HG02610 (cell line): ENCODE results near the gene RAB26.

Experiments used
- ATAC-seq: cut with Tn5 transposase; IDR thresholded peaks from one replicate; pipeline ENCODE4 v1.9.1; 2021; ENCODE audit warnings: mild to moderate bottlenecking, moderate library complexity; ENCODE audit not compliant: unreplicated experiment

RAB26 gene

GRCh38 chr16:2142942-2143877 is 5.2 kb upstream of the RAB26 start:
- no peak for ATAC-seq

GRCh38 chr16:2143878-2144485 is 4.4 kb upstream of the RAB26 start:
- no peak for ATAC-seq

- no peak for ATAC-seq
Measured at GRCh38 chr16:2145843-2146242, 2.6 kb upstream of the RAB26 start.

DNA sequence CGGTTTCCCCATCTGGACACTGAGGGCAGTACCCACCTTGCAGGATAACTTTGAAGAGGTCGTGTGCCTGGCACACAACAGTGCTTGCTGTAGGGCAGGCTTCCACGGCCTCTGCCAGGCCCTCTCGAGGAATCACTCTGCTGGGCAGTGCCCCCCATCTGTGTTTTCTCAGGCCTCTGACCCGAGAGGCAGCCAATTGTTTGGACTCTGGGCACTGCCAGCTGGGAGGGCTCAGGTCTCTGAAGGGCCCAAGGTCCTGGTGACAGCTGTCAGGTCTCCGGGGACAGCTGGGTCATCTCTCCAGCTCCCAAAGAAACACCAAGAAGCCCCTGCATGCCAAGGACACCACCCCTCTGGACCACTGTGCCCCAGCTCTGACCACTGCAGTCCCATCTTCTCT is 1.0 kb upstream of the RAB26 start:
- ATAC-seq, result no peak

- no peak for ATAC-seq
Measured at GRCh38 chr16:2148714-2149629, 547 bp downstream of the RAB26 start.

- ATAC-seq, result no peak
Measured at GRCh38 chr16:2149630-2150417, 1.4 kb downstream of the RAB26 start.

- ATAC-seq, result no peak
Measured at GRCh38 chr16:2150418-2151187, 2.2 kb downstream of the RAB26 start.

GRCh38 chr16:2151188-2152091 is 3.0 kb downstream of the RAB26 start:
- no peak for ATAC-seq

GRCh38 chr16:2152695-2153506 is 4.5 kb downstream of the RAB26 start:
- ATAC-seq, result no peak

- no peak for ATAC-seq
Measured at GRCh38 chr16:2154533-2155090, 6.2 kb downstream of the RAB26 start.

DNA sequence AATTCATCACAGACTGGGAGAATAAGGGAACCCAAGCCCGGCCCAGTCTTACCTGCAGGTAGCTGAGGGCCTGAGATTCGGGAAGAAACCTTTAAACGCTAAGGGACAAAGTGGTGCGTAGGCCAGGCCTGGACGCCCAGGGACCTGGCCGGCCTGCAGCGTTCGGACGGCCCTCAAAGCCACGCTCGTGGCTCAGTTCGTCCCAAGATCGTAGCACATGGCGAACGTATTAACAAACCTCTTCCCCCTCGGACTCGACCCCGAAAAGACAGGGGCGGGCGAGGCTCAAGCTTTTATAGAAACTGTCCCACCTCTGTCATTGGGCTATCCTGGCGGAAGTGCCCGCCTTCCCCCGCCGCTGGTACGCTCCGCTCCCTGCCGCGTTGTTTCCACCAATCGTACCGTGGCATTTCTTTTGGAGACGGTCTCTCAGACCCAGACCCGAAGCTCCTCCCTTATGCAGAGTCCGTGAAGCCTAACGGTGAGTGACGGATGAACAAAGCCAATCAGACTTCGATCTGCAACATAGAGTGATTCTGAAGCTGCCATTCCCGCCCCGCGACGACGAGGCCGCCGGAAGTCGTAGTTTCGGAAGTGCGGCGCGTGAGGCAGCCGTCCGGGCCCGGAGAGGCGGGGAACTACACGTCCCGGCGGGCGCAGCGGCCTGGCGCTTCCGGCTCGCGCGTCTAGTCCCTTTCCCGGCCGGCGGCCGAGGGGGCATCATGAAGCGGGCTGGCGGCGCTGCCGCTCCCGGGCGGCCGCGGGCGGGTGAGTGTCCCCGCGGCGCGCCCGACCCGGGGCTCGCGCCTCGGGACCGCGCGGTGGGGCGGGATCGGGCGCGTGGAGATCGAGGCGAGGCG is 6.9 kb downstream of the RAB26 start, which contains the start of gene TRAF7:
TRAF7 (plus strand) TSS at position 692 of the 860 bp plus-strand sequence. CDS start 8,139 bp downstream, outside the sequence.
- ATAC-seq, result peak; percentile 91

- no peak for ATAC-seq
Measured at GRCh38 chr16:2155977-2156848, 7.8 kb downstream of the RAB26 start.

- ATAC-seq, result no peak
Measured at GRCh38 chr16:2156849-2157224, 8.4 kb downstream of the RAB26 start.

GRCh38 chr16:2157480-2158261 is 9.2 kb downstream of the RAB26 start:
- ATAC-seq, result no peak

- ATAC-seq, result no peak
Measured at GRCh38 chr16:2158262-2158638, 9.8 kb downstream of the RAB26 start.
